ENCODE measurements around the gene WFS1. TPM values are rescaled to one million over a fixed set of nuclear protein-coding genes. Genes with fewer than 3 reads are reported as not detected.

The WFS1 gene
- total and polyA plus RNA-seq, 7 donors, result 5.9 to 13.3 (median 8.8) TPM

DNA sequence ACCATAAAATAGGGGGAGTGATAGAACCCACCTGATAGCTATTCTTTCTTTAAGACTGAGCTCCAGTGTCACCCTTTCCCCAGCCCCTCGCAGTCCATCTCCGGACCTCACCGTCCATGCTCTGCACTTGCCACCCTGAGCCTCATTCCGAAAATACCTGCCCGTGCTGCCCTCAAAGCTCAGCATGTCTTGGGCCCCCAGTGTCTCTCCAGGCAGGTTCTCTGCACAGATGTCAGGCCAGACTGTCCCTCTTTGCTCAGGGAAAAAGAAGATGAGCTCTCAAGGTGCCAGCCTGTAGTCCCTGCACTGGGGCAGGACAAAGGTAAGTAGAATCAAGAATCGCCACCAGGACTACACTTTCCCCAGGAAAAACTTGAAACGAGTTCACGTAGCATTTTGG is 9.8 kb upstream of the WFS1 start:
- Histone ChIP-seq H3K4me3 (no peak overlapping the region), H3K27me3 (ENCODE audit: insufficient read depth in 3 of 3, low read length in 2 of 3) (peaks cover 0 to 29% (median 2%) of the 10 kb centered on the region in 3 donors), H3K36me3 (ENCODE audit: insufficient read depth in 1 of 2, low read depth in 1 of 2) (no peaks in the 10 kb centered on the region), H3K9me3 (no peaks in the 10 kb centered on the region), H3K27ac (no peak overlapping the region), H3K4me1 (no peaks in the 10 kb centered on the region)
- ATAC-seq, result no peak
- DNase-seq, result no peak
- 65 to 75% (median 73%) methylated on average over 8 of the region's 8 CpGs for WGBS, 3 donors
- TF ChIP-seq, protein P1, sequence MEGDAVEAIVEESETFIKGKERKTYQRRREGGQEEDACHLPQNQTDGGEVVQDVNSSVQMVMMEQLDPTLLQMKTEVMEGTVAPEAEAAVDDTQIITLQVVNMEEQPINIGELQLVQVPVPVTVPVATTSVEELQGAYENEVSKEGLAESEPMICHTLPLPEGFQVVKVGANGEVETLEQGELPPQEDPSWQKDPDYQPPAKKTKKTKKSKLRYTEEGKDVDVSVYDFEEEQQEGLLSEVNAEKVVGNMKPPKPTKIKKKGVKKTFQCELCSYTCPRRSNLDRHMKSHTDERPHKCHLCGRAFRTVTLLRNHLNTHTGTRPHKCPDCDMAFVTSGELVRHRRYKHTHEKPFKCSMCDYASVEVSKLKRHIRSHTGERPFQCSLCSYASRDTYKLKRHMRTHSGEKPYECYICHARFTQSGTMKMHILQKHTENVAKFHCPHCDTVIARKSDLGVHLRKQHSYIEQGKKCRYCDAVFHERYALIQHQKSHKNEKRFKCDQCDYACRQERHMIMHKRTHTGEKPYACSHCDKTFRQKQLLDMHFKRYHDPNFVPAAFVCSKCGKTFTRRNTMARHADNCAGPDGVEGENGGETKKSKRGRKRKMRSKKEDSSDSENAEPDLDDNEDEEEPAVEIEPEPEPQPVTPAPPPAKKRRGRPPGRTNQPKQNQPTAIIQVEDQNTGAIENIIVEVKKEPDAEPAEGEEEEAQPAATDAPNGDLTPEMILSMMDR (IDR thresholded peaks at IDR 0.05), result no peak
- intact Hi-C loops (cut with DNase I), result loop anchor here in 1 of 2 donors (10.0 kb wide), 1 partner anchor 305 kb away; no protein-coding TSS in a partner anchor

DNA sequence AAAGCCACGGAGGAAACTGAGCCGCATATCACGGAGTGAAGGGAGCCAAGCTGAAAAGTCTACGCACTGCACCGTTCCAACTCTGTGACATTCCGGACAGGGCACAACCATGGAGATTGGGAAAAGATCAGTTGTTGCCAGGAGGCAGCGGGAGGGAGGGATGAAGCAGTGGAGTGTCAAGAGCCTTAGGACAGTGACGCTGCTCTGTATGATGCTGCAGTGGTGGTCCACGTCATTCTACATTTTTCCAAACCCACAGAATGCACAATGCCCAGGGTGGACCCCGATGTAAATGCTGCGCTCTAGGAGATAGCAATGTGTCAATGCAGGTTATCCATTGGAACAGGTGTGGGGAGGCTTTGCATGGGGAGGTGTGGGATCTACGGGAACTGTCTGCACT is 7.5 kb upstream of the WFS1 start:
- intact Hi-C loops (cut with DNase I), result loop anchor here in 1 of 2 donors (10.0 kb wide), 1 partner anchor 303 kb away; no protein-coding TSS in a partner anchor
- H3K4me1 ChIP-seq, result no peaks in the 10 kb centered on the region
- DNase-seq, result no peak
- H3K36me3 ChIP-seq (ENCODE audit: insufficient read depth in 1 of 2, low read depth in 1 of 2), result no peaks in the 10 kb centered on the region
- TF ChIP-seq, protein P1 (IDR thresholded peaks at IDR 0.05), result no peak
- 79 to 83% (median 79%) methylated on average over 12 of the region's 12 CpGs for WGBS, 3 donors
- peaks cover 0 to 21% (median 2%) of the 10 kb centered on the region in 3 donors for H3K27me3 ChIP-seq (ENCODE audit: insufficient read depth in 3 of 3, low read length in 2 of 3)
- H3K27ac ChIP-seq, result no peak overlapping the region
- ATAC-seq, result no peak
- H3K4me3 ChIP-seq, result no peak overlapping the region
- no peaks in the 10 kb centered on the region for H3K9me3 ChIP-seq

DNA sequence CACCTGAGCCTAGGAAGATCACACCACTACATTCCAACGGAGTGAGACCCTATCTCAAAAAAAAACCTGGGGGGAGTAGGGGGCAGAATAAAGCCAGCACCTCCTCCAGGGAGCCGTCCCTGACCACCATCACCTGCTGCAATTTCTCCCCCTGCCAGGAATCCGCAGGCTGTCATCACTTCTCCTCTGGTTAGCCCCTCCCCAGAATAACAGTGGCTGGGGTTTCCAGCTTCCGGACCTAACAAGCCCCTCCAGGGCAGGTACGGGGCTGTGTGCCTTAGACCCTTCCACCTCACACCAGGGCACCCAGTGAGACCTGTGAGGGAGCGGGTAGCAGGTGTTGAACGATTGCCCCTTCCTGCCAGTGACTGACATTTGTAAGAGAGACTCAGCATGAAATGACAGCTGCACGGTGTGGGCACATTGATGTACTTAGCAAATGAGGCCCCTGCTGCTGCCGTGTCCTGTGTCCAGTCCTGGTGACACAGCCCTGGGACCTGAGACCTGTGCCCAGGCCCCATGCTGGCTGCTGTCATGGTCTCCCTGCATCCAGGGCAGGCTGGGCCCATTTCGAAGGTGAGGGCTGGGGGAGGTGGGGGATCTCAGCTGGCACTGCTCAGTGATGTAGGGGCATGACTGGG is 6.7 kb upstream of the WFS1 start:
- intact Hi-C loops (cut with DNase I), result loop anchor here in 1 of 2 donors (10.0 kb wide), 1 partner anchor 302 kb away; no protein-coding TSS in a partner anchor
- TF ChIP-seq, protein P1 (IDR thresholded peaks at IDR 0.05), result no peak
- Histone ChIP-seq H3K27me3 (ENCODE audit: insufficient read depth in 3 of 3, low read length in 2 of 3) (peaks cover 0 to 13% (median 2%) of the 10 kb centered on the region in 3 donors), H3K9me3 (no peaks in the 10 kb centered on the region), H3K36me3 (ENCODE audit: insufficient read depth in 1 of 2, low read depth in 1 of 2) (no peaks in the 10 kb centered on the region), H3K27ac (no peak overlapping the region), H3K4me3 (no peak overlapping the region), H3K4me1 (no peaks in the 10 kb centered on the region)
- DNase-seq (peak in 1 of 2 donors; percentile 35), ATAC-seq (no peak)
- WGBS, 3 donors, result 60 to 68% (median 60%) methylated on average over 10 of the region's 10 CpGs

DNA sequence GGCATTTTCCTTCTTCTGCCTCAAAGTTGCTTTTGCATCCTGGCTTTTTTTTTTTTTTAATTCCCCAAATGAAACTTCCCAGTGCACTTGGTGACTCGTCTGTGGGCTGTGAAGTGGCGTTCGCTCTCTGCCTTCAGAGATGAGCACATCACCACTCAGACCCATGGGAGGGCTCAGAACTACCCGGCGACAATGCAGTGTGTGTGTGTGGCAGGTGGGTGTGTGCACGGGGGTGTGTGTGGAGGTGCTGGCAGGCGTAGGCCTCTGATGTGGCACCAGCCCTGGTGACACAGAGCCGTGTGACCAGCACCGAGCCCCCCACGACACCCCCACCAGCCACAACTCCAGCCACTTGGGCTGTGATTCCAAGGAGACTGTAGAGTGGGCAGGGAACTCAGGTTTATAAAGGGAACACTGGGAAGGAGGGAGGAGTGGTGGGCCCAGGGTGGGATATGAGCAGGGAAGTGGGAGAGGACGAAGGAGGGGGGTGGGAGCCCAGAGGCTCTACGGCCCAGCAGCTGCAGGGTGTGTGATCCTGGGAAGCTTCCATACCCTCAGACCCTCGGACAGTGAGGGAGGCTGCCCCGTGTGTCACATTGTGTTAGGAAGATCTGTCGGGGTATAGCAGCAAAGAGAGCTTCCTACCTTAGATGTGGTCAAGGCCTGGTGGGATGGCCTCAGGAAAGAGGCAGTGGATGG is 6.0 kb upstream of the WFS1 start:
- Histone ChIP-seq H3K4me3 (no peak overlapping the region), H3K4me1 (no peaks in the 10 kb centered on the region), H3K27me3 (ENCODE audit: insufficient read depth in 3 of 3, low read length in 2 of 3) (peaks cover 0 to 9% (median 2%) of the 10 kb centered on the region in 3 donors), H3K36me3 (ENCODE audit: insufficient read depth in 1 of 2, low read depth in 1 of 2) (no peaks in the 10 kb centered on the region), H3K27ac (no peak overlapping the region), H3K9me3 (no peaks in the 10 kb centered on the region)
- 72 to 76% (median 73%) methylated on average over 15 of the region's 15 CpGs for WGBS, 3 donors
- ATAC-seq (no peak), DNase-seq (no peak)
- intact Hi-C loops (cut with DNase I), result loop anchor here in 1 of 2 donors (10.0 kb wide), 1 partner anchor 301 kb away; no protein-coding TSS in a partner anchor
- TF ChIP-seq, protein P1 (IDR thresholded peaks at IDR 0.05), result no peak
